IPS-15b (cell line): ENCODE measurements around the gene G6PC2.
A peak's percentile ranks its signal among the peaks of the same experiment; 100 is the strongest.

Experiments used
- H3K27me3 ChIP-seq: one replicate; pipeline ENCODE4 v1.6.1; 2013; ENCODE audit warnings: low read length; ENCODE audit not compliant: control insufficient read depth, insufficient read depth
- H3K36me3 ChIP-seq: one replicate; pipeline ENCODE4 v1.6.1; 2013; ENCODE audit warnings: low read length; ENCODE audit not compliant: control insufficient read depth, insufficient read depth
- H3K4me1 ChIP-seq: one replicate; pipeline ENCODE4 v1.6.1; 2013; ENCODE audit warnings: mild to moderate bottlenecking, low read length; ENCODE audit not compliant: control insufficient read depth, insufficient read depth
- H3K4me3 ChIP-seq: one replicate; pipeline ENCODE4 v1.5.1; 2013; ENCODE audit warnings: low read depth, low read length
- H3K9ac ChIP-seq: one replicate; pipeline ENCODE4 v1.6.1; 2013; ENCODE audit warnings: low read depth, mild to moderate bottlenecking, low read length
- H3K9me3 ChIP-seq: one replicate; pipeline ENCODE4 v1.6.1; 2013; ENCODE audit warnings: mild to moderate bottlenecking, low read length; ENCODE audit not compliant: control insufficient read depth, insufficient read depth

Gene G6PC2

DNA sequence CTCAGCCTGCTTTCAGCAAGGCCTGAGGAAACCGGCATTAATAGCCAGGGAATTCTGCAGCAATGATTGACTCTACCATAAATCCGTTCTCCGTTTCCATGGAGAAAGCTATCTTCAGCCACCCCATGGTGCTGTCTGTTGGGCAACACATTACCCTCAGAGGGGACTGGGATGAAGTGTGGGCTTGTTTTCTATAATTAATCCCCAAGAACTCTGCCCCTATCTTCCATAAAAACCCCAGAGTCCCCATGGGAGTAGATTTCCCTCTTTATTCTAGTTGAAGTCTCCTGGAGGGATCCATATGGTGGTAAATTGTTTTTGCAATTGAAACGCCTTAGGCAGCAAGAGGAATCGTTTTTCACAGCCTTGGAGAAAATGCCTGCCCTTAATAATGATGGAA lies 9.2 kb downstream of the G6PC2 start:
- Histone ChIP-seq H3K36me3 (no peaks in the 10 kb centered on the region), H3K4me3 (no peak overlapping the region), H3K4me1 (peaks cover 43% of the 10 kb centered on the region), H3K9ac (no peak overlapping the region), H3K9me3 (peaks cover under 1% of the 10 kb centered on the region), H3K27me3 (peaks cover 5% of the 10 kb centered on the region)

DNA sequence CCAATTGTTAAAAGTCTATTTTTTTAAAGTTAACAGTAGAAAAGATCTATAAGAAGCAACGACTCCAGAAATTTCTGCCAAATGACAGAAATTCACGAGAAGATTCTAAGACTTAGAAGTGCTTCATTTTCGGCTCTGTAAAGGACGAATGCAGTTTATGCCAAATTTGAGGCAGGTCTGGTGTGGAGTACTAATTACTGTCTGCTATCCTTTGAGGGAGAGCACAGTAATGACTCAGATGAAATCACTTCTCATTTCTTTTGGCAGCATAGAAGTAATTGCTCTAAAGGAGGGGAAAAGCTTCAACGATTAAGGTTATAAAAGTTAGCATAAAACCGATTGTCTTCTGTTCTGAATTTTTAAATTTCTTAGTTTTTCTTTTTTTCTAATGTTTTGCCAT lies 11.4 kb downstream of the G6PC2 start:
- Histone ChIP-seq H3K27me3 (peaks cover 5% of the 10 kb centered on the region), H3K4me3 (peak overlapping the region; percentile 60), H3K9ac (no peak overlapping the region), H3K4me1 (peaks cover 32% of the 10 kb centered on the region), H3K36me3 (no peaks in the 10 kb centered on the region), H3K9me3 (peaks cover 2% of the 10 kb centered on the region)

DNA sequence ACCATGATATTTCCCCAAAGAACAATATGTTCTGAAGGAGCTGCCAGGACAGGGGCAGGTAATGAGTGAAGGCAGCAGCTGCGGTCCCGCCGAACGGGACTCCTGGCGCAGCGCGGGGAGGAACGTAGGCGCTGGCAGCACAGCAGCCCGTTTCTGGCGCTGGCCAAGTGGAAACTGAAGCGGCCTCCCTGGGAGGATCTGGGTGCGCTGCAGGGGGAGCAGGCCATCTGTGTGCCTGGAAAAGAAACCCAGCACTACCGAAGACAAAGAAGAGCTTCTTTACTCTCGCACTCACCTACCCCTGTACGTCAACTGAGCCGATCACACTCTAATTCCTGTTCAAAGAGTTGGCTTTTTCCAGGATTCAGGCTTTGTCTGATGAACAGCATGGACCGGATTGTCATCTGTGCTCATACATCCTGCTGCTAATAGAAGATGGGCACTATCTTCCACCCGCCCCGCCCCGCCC lies 11.8 kb downstream of the G6PC2 start:
- Histone ChIP-seq H3K9me3 (peaks cover 2% of the 10 kb centered on the region), H3K27me3 (peaks cover 5% of the 10 kb centered on the region), H3K36me3 (no peaks in the 10 kb centered on the region), H3K4me3 (peak overlapping the region; percentile 60), H3K4me1 (peaks cover 28% of the 10 kb centered on the region), H3K9ac (no peak overlapping the region)

DNA sequence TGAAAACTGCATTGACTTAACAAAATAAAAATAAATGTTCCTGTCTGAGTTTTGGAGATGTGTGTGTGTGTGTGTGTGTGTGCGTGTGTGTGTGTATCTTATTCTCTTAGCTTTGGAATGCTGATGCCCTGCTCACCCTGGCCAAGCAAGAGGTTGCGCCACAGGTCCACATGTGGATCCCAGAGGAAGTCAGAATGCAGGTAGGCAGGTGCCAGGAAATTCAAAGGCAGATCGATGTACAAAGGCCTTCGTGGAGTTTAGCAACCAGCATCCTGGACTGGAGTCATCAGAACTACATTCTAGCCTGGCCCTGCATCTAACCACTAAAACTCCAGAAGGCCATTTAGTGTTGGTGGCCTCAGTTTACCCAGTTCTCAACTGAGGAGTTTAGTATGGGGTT lies 12.4 kb downstream of the G6PC2 start:
- Histone ChIP-seq H3K9me3 (peaks cover 2% of the 10 kb centered on the region), H3K9ac (no peak overlapping the region), H3K36me3 (no peaks in the 10 kb centered on the region), H3K27me3 (peaks cover 5% of the 10 kb centered on the region), H3K4me1 (peaks cover 27% of the 10 kb centered on the region), H3K4me3 (no peak overlapping the region)

DNA sequence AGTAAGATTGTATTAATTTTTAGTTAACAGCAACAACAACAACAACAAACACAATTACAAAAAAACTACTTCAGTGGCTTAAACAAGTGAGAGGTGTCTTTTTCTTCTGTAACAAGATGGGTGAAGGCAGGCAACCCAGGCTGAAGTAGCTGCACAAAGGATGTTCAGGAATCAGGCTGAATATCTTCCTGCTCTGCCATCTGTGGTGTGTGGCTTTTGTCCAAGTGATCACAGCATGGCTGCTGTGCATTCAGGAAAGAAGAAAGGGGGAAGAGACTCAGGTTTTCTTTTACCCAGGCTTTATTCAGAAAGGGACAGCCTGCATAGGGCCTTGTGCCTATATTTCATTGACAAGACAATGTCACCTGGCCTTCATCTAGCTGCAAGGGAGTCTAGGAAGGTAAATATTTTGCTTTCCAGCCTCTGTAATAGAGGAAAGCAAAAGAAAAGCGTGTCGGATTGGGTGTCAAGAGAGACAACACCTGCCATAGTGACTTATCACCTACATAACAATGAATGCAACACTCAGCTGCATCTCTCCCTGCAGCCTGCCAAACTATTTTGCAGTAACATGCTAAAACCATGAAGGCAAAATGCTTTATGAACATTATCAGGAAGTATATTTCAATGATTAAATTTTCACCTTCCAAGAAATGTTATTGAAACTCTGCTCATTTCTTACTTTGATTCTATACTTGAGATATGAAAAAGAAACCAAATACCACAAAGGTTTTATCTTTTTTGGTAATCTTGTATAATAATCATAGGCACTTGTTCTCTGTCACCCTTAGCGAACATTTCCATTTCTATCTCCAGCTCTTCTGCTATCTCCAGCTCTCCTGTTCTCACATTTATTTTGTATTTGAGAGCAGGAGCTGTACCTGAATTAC lies 14.6 kb downstream of the G6PC2 start:
- peaks cover 19% of the 10 kb centered on the region for H3K4me1 ChIP-seq
- no peak overlapping the region for H3K4me3 ChIP-seq
- H3K27me3 ChIP-seq = peaks cover 5% of the 10 kb centered on the region
- H3K36me3 ChIP-seq = no peaks in the 10 kb centered on the region
- H3K9me3 ChIP-seq = peaks cover 2% of the 10 kb centered on the region
- no peak overlapping the region for H3K9ac ChIP-seq

DNA sequence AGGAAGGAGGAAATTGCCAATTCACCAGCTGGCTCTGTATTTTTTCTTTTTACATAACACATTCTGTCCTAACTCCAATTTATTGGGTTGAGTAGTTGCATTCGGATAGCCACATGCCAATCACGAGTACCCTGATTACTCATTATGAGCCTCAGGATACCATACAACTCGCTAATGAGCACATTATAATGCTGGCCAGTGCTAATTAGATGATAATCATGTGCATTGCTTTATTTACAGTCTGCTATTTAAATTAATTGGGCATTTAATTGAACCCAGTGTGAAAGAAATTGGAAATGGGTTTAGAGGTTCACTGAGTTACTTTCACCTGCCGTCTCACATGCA lies 15.2 kb downstream of the G6PC2 start:
- Histone ChIP-seq H3K9ac (no peak overlapping the region), H3K27me3 (peaks cover 5% of the 10 kb centered on the region), H3K4me3 (no peak overlapping the region), H3K36me3 (no peaks in the 10 kb centered on the region), H3K4me1 (peaks cover 18% of the 10 kb centered on the region), H3K9me3 (peaks cover 2% of the 10 kb centered on the region)

DNA sequence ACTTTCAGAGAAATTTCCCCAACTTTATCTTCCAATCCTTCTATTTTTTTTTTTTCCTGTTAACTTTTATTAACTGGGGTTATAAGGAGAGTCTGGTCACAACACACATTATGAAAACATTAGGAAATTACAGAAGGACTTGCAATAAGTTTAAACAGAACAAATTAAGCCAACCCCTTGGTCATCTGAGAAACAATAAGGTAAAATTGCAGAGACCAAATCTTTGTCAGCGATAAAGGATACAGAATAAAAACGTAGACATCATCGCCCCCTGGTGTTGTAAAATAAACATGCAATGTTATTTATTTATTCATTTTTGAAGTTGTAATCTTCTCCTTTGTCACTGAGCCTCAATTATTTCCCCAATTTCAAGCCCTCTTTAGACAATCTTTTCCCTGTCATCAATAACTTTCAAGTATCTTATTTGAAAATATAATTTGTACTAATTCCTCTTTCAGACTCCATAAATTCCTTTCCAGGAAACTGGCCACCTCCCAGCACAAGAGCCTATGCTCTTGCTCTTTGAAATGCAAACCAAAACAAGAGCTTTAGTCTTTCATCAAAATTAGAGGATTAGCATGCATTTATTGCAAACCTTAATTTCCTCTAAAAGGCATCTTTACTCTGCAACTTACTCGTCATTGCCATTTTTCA lies 19.5 kb downstream of the G6PC2 start:
- Histone ChIP-seq H3K9ac (no peak overlapping the region), H3K27me3 (no peaks in the 10 kb centered on the region), H3K36me3 (no peaks in the 10 kb centered on the region), H3K4me1 (no peaks in the 10 kb centered on the region), H3K4me3 (no peak overlapping the region), H3K9me3 (no peaks in the 10 kb centered on the region)

DNA sequence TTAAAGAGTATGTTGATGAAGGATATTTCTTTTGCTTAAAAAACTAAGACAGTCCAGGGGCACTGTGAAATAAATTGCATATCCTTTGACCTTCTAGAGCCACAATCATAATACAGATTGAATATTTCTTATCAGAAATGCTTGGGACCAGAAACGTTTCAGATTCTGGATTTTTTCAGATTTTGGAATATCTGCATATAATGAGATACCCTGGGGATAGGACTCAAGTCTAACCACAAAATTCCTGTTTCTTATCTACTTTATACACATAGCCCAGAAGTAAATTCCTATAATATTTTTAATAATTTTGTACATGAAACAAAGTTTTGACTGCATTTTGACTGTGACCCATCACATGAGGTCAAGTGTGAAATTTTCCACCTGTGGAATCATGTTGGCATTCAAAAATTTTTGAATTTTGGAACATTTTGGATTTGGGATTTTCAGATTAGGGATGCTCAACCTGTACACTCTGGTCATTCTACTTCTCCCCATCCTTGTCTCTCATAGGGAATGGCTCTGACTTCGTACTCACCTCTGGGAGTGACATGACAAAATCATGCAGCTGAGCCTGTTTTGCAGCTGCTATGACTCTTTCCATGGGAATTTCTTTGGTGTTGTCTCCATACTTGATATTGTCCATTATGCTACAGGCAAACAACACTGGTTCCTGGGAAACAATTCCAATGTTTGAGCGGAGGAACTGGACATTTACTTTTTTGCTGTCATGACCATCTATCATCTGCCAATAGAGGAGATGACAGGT lies 25.7 kb downstream of the G6PC2 start:
- no peaks in the 10 kb centered on the region for H3K4me1 ChIP-seq
- H3K36me3 ChIP-seq = no peaks in the 10 kb centered on the region
- no peak overlapping the region for H3K9ac ChIP-seq
- H3K9me3 ChIP-seq = no peaks in the 10 kb centered on the region
- H3K27me3 ChIP-seq = no peaks in the 10 kb centered on the region
- no peak overlapping the region for H3K4me3 ChIP-seq

DNA sequence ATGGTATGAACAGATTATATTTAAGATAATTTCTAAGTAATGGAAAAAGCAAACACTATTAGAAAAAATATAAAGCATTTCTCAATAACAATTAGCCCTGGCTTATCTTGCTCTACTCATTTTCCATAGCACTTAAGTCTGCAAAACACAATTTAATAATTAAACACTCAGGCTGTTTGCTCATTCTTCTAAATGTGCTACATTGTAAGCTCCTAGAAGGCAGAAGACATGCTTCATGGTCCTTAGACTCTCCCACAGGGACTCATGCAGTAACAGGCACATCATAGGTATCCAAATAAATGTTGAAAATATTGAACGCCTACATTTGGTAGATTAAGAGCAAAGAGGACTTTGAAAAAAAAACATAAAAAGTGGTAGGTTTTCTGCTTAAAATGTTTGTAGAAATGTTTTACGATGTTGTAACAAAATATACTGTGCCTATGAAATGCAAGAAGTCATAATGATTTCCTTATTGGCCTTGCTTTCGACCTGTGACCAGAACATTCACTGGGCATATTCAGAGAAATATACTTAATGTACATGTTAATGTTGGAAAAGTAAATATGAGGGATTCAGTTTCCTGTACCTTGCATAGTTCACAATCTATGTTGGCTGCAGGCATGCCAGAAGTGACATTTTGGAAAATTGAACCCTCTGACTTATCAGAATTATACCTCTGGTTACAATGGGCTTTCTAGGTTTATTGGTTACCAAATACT lies 27.2 kb downstream of the G6PC2 start:
- Histone ChIP-seq H3K9me3 (no peaks in the 10 kb centered on the region), H3K36me3 (no peaks in the 10 kb centered on the region), H3K4me3 (no peak overlapping the region), H3K9ac (no peak overlapping the region), H3K27me3 (no peaks in the 10 kb centered on the region), H3K4me1 (no peaks in the 10 kb centered on the region)

DNA sequence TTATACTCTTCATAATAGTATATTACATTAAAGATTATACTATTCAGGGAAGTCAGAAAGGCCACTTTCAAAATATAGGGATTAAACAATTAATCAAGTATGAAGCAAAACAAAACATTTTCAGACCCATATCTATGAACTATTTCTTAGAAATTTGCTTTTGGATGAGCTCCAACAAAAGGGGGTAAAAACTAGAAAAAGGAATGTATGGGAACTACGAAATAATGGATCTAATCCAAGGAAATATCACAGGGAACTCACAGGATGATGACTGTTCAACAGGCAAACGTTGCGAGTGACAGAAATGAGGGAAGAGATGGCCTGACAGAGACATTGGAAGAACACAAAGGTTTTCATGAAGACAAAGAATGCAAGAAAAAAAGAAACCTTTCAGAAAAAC lies 27.9 kb downstream of the G6PC2 start:
- Histone ChIP-seq H3K4me1 (no peaks in the 10 kb centered on the region), H3K9ac (no peak overlapping the region), H3K36me3 (no peaks in the 10 kb centered on the region), H3K27me3 (no peaks in the 10 kb centered on the region), H3K9me3 (no peaks in the 10 kb centered on the region), H3K4me3 (no peak overlapping the region)

DNA sequence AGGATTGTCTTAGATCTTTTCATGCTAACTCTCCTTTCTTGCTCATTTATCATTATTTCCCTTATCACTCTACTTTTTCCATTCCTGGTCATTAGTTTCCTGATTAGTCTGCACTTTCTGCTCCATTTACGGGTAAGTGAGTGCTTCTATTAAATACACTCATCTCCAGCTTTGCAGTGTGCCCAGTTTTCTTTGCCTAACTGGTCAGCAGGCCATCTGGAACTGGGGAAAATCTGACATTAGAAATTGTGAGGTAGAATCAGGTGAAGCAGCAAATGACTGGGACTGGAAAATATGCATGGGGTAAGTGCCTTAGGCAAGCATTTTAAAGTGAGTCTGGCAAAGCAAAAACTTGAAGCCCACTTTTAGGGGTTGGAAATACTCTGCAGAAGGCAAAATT lies 29.2 kb downstream of the G6PC2 start:
- H3K9me3 ChIP-seq = no peaks in the 10 kb centered on the region
- H3K27me3 ChIP-seq = no peaks in the 10 kb centered on the region
- no peaks in the 10 kb centered on the region for H3K4me1 ChIP-seq
- no peak overlapping the region for H3K9ac ChIP-seq
- no peak overlapping the region for H3K4me3 ChIP-seq
- H3K36me3 ChIP-seq = no peaks in the 10 kb centered on the region
